Measurements from ENCODE around the gene RXRA. TPM values are rescaled to one million over a fixed set of nuclear protein-coding genes. Genes with fewer than 3 reads are reported as not detected.

Gene RXRA
- total and polyA plus RNA-seq, 12 donors, result 5.5 to 114 (median 71.3) TPM

GRCh38 chr9:134407121-134407779 is 81.0 kb downstream of the RXRA start:
- TF ChIP-seq CTCF (IDR thresholded peaks at IDR 0.05) (no peak), POLR2A (IDR thresholded peaks at IDR 0.05) (peak in 1 of 2 donors; percentile 63)
- H3K27me3 ChIP-seq, result no peaks in the 10 kb centered on the region
- H3K27ac ChIP-seq, result peak overlapping the region; percentile 34 to 90 (median 77)
- peak overlapping the region in 1 of 4 donors; percentile 39 for H3K4me3 ChIP-seq
- H3K4me1 ChIP-seq (replicated peaks in 1 of 2), result peaks cover 49 to 97% of the 10 kb centered on the region in 2 donors
- intact Hi-C loops (cut with DNase I), result no loop called here
- H3K36me3 ChIP-seq (replicated peaks in 1 of 2), result peaks cover 0 to 24% of the 10 kb centered on the region in 2 donors
- no peaks in the 10 kb centered on the region for H3K9me3 ChIP-seq (replicated peaks in 1 of 3)
- 24 to 50% (median 29%) methylated on average over 7 to 33 of the region's 33 CpGs for WGBS, 4 donors
- peak; percentile 85 to 94 (median 89) for DNase-seq

GRCh38 chr9:134408389-134408788 is 82.1 kb downstream of the RXRA start:
- 36 to 63% (median 60%) methylated on average over 4 to 9 of the region's 9 CpGs for WGBS, 4 donors
- Histone ChIP-seq H3K9me3 (replicated peaks in 1 of 3) (no peaks in the 10 kb centered on the region), H3K27me3 (no peaks in the 10 kb centered on the region), H3K4me3 (no peak overlapping the region), H3K4me1 (replicated peaks in 1 of 2) (peaks cover 40 to 94% of the 10 kb centered on the region in 2 donors), H3K36me3 (replicated peaks in 1 of 2) (peaks cover 0 to 19% of the 10 kb centered on the region in 2 donors), H3K27ac (peak overlapping the region in 3 of 5 donors; percentile 77 to 90 (median 88))
- peak in 2 of 7 donors; percentile 41 to 52 for DNase-seq
- TF ChIP-seq POLR2A (IDR thresholded peaks at IDR 0.05), result no peak
- TF ChIP-seq CTCF (IDR thresholded peaks at IDR 0.05), result no peak
- intact Hi-C loops (cut with DNase I), result no loop called here

GRCh38 chr9:134408939-134409737 is 82.9 kb downstream of the RXRA start:
- H3K27ac ChIP-seq, result peak overlapping the region in 2 of 5 donors; percentile 88 to 90

More at GRCh38 chr9:134408939-134409737, 82.9 kb downstream of the RXRA start:
- WGBS, 4 donors, result 84 to 88% (median 85%) methylated on average over 31 to 40 of the region's 40 CpGs
- no peak for TF ChIP-seq CTCF (IDR thresholded peaks at IDR 0.05)
- TF ChIP-seq POLR2A (IDR thresholded peaks at IDR 0.05), result no peak
- H3K4me3 ChIP-seq, result no peak overlapping the region
- DNase-seq, result no peak
- H3K4me1 ChIP-seq (replicated peaks in 1 of 2), result peaks cover 32 to 92% of the 10 kb centered on the region in 2 donors
- H3K36me3 ChIP-seq (replicated peaks in 1 of 2), result peaks cover 0 to 26% of the 10 kb centered on the region in 2 donors
- intact Hi-C loops (cut with DNase I), result no loop called here
- H3K27me3 ChIP-seq, result no peaks in the 10 kb centered on the region
- no peaks in the 10 kb centered on the region for H3K9me3 ChIP-seq (replicated peaks in 1 of 3)

Measured in adrenal gland (tissue), 12 donors.